HG02870 (cell line): Measurements from ENCODE around the gene SYNJ2.
"Not testable (repeated sequence)": the region's sequence is repeated elsewhere in the genome, so short reads cannot be mapped to it uniquely, and the experiment has no call there.

Experiments
- ATAC-seq: cut with Tn5 transposase; IDR thresholded peaks from one replicate; pipeline ENCODE4 v1.9.1; 2021; ENCODE audit warnings: mild to moderate bottlenecking, moderate library complexity; ENCODE audit not compliant: unreplicated experiment

Gene SYNJ2

GRCh38 chr6:157954150-157955117, 27.2 kb upstream of the SYNJ2 start:
- ATAC-seq, result no peak

- no peak for ATAC-seq
Measured at GRCh38 chr6:157955675-157956074, 26.0 kb upstream of the SYNJ2 start.

- no peak for ATAC-seq
Measured at GRCh38 chr6:157956171-157956730, 25.4 kb upstream of the SYNJ2 start.

- no peak for ATAC-seq
Measured at GRCh38 chr6:157959451-157960227, 22.0 kb upstream of the SYNJ2 start.

- no peak for ATAC-seq
Measured at GRCh38 chr6:157961153-157961831, 20.4 kb upstream of the SYNJ2 start.

- no peak for ATAC-seq
Measured at GRCh38 chr6:157961832-157962575, 19.7 kb upstream of the SYNJ2 start.

GRCh38 chr6:157962601-157963302, 18.9 kb upstream of the SYNJ2 start:
- no peak for ATAC-seq

- no peak for ATAC-seq
Measured at GRCh38 chr6:157964100-157964499, 17.6 kb upstream of the SYNJ2 start.

GRCh38 chr6:157965387-157965786, 16.3 kb upstream of the SYNJ2 start:
- ATAC-seq, result no peak

GRCh38 chr6:157966589-157966977, 15.1 kb upstream of the SYNJ2 start:
- no peak for ATAC-seq

- no peak for ATAC-seq
Measured at GRCh38 chr6:157967020-157967419, 14.6 kb upstream of the SYNJ2 start.

GRCh38 chr6:157967486-157967885, 14.2 kb upstream of the SYNJ2 start:
- ATAC-seq, result no peak

- not testable (repeated sequence) for ATAC-seq
Measured at GRCh38 chr6:157972177-157972576, 9.5 kb upstream of the SYNJ2 start.

GRCh38 chr6:157974341-157974894, 7.2 kb upstream of the SYNJ2 start:
- ATAC-seq, result no peak

GRCh38 chr6:157974967-157975366, 6.7 kb upstream of the SYNJ2 start:
- ATAC-seq, result no peak

- no peak for ATAC-seq
Measured at GRCh38 chr6:157975456-157975855, 6.2 kb upstream of the SYNJ2 start.

GRCh38 chr6:157976345-157977175, 5.1 kb upstream of the SYNJ2 start:
- no peak for ATAC-seq

- ATAC-seq, result no peak
Measured at GRCh38 chr6:157977176-157977804, 4.4 kb upstream of the SYNJ2 start.
